ENCODE data around the gene GALNTL6.
"Not testable (repeated sequence)": the region's sequence is repeated elsewhere in the genome, so short reads cannot be mapped to it uniquely, and the experiment has no call there.

The GALNTL6 gene

GRCh38 chr4:172956340-172956739 is 1143.1 kb downstream of the GALNTL6 start:
- H3K9me3 ChIP-seq (ENCODE audit: low read length); H3K27me3 ChIP-seq (ENCODE audit: control insufficient read depth in 1 of 2, insufficient read depth in 2 of 2, low read length in 2 of 2); H3K9ac ChIP-seq (ENCODE audit: low read length); H3K27ac ChIP-seq (ENCODE audit: low read depth, low read length); H3K36me3 ChIP-seq (ENCODE audit: insufficient read depth, low read length); H3K4me3 ChIP-seq (ENCODE audit: low read depth in 1 of 2, low read length in 2 of 2); H3K4me1 ChIP-seq (ENCODE audit: insufficient read depth, low read length): not testable (repeated sequence)

DNA sequence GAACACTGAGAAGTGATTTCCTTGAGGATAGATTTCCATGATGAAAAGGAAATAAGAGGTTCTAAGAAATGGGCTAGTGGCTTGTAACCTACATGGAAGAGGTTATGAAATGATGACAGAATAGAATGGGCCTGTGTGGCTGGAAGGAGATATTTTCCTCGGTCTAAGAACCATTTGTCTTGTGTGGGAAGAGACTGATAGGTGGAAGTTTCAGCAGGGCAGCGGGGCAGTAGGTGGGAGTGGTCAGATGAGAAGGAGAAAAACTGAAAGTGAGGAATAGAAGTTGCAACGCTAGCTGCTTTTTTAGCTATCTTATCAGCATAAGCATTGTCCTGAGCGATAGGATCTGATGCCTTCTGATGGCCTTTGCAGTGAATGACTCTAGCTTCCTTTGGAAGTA is 1144.0 kb downstream of the GALNTL6 start:
- Histone ChIP-seq H3K27ac (ENCODE audit: low read depth, low read length) (no peak overlapping the region), H3K9ac (ENCODE audit: low read length) (no peak overlapping the region), H3K9me3 (ENCODE audit: low read length) (no peaks in the 10 kb centered on the region)

DNA sequence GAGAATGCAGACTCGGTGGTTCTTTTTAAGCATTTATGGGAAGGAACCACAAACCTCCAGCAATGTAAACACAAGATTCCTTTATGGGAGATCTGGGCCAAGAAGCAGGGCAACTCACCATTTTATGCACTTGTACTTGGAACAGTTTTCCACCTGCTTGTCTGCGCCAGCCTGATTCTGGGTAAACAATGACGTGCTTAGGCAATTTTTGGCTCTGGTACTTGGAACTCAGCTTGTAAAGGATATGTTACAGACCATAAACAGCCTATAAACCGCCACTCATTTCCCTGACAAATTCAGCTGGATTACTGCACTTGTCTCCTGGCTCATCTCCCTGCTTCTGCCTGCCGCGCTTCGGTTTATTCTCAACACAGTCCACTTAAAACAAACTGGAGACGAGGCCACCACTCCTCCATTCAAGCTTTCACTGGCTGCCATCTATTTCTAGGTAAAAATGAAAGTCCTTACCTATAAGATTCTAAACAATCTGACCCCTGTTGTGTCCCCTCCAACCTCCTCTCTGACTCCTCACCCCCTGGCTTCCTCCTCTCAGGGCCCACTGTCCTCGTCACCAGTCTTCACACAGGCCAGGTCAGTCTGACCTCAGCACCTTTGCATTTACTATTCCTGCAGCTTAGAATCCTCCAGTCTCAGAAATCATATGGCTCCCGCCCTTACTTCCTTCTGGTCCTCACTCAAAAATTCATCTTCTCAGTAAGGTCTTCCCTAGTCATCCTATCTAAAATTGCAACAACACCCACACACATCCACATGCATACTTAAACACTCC is 1149.6 kb downstream of the GALNTL6 start:
- no peaks in the 10 kb centered on the region for H3K27me3 ChIP-seq (ENCODE audit: control insufficient read depth in 1 of 2, insufficient read depth in 2 of 2, low read length in 2 of 2)
- peak overlapping the region; percentile 79 for H3K27ac ChIP-seq (ENCODE audit: low read depth, low read length)
- no peaks in the 10 kb centered on the region for H3K9me3 ChIP-seq (ENCODE audit: low read length)
- H3K36me3 ChIP-seq (ENCODE audit: insufficient read depth, low read length), result no peaks in the 10 kb centered on the region
- H3K9ac ChIP-seq (ENCODE audit: low read length), result no peak overlapping the region
- no peak overlapping the region for H3K4me3 ChIP-seq (ENCODE audit: low read depth in 1 of 2, low read length in 2 of 2)
- peaks cover 15% of the 10 kb centered on the region for H3K4me1 ChIP-seq (ENCODE audit: insufficient read depth, low read length)

More for the DNA sequence above, 1144.0 kb downstream of the GALNTL6 start:
- H3K36me3 ChIP-seq (ENCODE audit: insufficient read depth, low read length), result no peaks in the 10 kb centered on the region
- H3K4me3 ChIP-seq (ENCODE audit: low read depth in 1 of 2, low read length in 2 of 2), result no peak overlapping the region
- H3K27me3 ChIP-seq (ENCODE audit: control insufficient read depth in 1 of 2, insufficient read depth in 2 of 2, low read length in 2 of 2), result no peaks in the 10 kb centered on the region
- no peaks in the 10 kb centered on the region for H3K4me1 ChIP-seq (ENCODE audit: insufficient read depth, low read length)

- no peak overlapping the region for H3K27ac ChIP-seq (ENCODE audit: low read depth, low read length)
- H3K27me3 ChIP-seq (ENCODE audit: control insufficient read depth in 1 of 2, insufficient read depth in 2 of 2, low read length in 2 of 2), result no peaks in the 10 kb centered on the region
- H3K4me3 ChIP-seq (ENCODE audit: low read depth in 1 of 2, low read length in 2 of 2), result no peak overlapping the region
- peaks cover 15% of the 10 kb centered on the region for H3K4me1 ChIP-seq (ENCODE audit: insufficient read depth, low read length)
- H3K9me3 ChIP-seq (ENCODE audit: low read length), result no peaks in the 10 kb centered on the region
- no peaks in the 10 kb centered on the region for H3K36me3 ChIP-seq (ENCODE audit: insufficient read depth, low read length)
- no peak overlapping the region for H3K9ac ChIP-seq (ENCODE audit: low read length)
These were observed 1150.5 kb downstream of the GALNTL6 start for GRCh38 chr4:172963498-172964294.

DNA sequence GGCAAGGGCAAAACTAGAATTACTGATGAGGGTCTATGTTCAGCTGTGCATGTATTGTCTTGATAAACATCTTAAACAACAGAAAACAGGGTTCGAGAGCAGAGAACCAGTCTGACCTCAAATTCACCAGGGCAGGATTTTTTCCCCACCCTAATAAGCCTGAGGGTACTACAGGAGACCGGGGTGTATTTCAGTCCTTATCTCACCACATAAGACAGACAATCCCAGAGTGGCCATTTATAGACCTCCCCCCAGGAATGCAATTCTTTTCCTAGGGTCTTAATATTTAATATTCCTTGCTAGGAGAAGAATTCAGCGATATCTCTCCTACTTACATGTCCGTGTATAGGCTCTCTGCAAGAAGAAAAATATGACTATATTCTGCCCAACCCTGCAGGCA is 1157.0 kb downstream of the GALNTL6 start:
- H3K9me3 ChIP-seq (ENCODE audit: low read length); H3K9ac ChIP-seq (ENCODE audit: low read length); H3K36me3 ChIP-seq (ENCODE audit: insufficient read depth, low read length); H3K27me3 ChIP-seq (ENCODE audit: control insufficient read depth in 1 of 2, insufficient read depth in 2 of 2, low read length in 2 of 2); H3K27ac ChIP-seq (ENCODE audit: low read depth, low read length); H3K4me3 ChIP-seq (ENCODE audit: low read depth in 1 of 2, low read length in 2 of 2); H3K4me1 ChIP-seq (ENCODE audit: insufficient read depth, low read length): not testable (repeated sequence)

DNA sequence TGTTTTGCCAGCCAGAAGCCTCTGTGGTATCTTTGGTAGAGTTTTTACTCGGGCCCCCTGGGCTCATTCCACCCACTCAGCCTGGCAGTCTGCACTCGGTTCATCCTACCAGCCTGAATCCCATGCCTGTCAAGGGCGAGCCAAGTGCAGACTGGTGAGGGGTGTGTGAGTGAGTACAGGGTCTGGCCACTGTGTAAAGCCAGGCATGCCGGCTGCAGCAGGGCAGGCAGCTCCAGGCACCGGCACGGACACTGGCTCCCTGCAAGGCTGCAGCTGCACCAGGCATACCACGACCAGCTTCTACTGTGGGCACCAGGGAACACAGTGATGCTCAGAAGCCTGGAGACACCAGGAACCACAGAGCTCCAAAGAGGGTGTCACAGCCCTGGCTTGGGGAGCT is 1161.4 kb downstream of the GALNTL6 start:
- no peaks in the 10 kb centered on the region for H3K36me3 ChIP-seq (ENCODE audit: insufficient read depth, low read length)
- H3K9ac ChIP-seq (ENCODE audit: low read length), result no peak overlapping the region
- no peaks in the 10 kb centered on the region for H3K4me1 ChIP-seq (ENCODE audit: insufficient read depth, low read length)
- no peak overlapping the region for H3K27ac ChIP-seq (ENCODE audit: low read depth, low read length)
- no peaks in the 10 kb centered on the region for H3K27me3 ChIP-seq (ENCODE audit: control insufficient read depth in 1 of 2, insufficient read depth in 2 of 2, low read length in 2 of 2)
- H3K9me3 ChIP-seq (ENCODE audit: low read length), result no peaks in the 10 kb centered on the region
- no peak overlapping the region for H3K4me3 ChIP-seq (ENCODE audit: low read depth in 1 of 2, low read length in 2 of 2)

- Histone ChIP-seq H3K4me3 (ENCODE audit: low read depth in 1 of 2, low read length in 2 of 2) (no peak overlapping the region), H3K27me3 (ENCODE audit: control insufficient read depth in 1 of 2, insufficient read depth in 2 of 2, low read length in 2 of 2) (no peaks in the 10 kb centered on the region), H3K4me1 (ENCODE audit: insufficient read depth, low read length) (no peaks in the 10 kb centered on the region), H3K9ac (ENCODE audit: low read length) (no peak overlapping the region), H3K27ac (ENCODE audit: low read depth, low read length) (no peak overlapping the region), H3K36me3 (ENCODE audit: insufficient read depth, low read length) (no peaks in the 10 kb centered on the region), H3K9me3 (ENCODE audit: low read length) (no peaks in the 10 kb centered on the region)
These were observed 1162.5 kb downstream of the GALNTL6 start for GRCh38 chr4:172975651-172976229.

DNA sequence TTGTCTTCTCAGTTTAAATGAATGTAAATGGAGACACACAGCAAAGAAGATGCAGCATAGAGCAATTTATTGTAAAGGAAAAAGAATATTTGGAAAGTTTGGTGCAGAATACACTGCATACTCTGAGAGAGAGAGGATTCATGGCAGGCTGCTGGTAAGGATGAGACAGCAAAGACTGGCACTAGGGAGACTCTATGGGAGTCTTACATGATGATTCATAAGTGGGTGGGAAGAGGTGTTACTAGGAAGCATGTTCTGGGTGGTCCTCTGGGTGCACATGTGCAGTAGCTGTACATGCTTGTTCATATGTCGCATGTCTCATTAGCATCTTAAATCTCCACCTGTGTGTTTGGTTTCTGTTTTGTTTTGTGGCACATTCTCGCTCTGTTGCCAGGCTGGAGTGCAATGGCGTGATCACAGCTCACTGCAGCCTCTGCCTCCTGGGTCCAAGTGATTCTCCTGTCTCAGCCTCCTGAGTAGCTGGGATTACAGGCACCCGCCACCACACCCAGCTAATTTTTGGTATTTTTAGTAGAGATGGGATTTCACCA is 1164.4 kb downstream of the GALNTL6 start:
- H3K27ac ChIP-seq (ENCODE audit: low read depth, low read length); H3K36me3 ChIP-seq (ENCODE audit: insufficient read depth, low read length); H3K4me3 ChIP-seq (ENCODE audit: low read depth in 1 of 2, low read length in 2 of 2); H3K27me3 ChIP-seq (ENCODE audit: control insufficient read depth in 1 of 2, insufficient read depth in 2 of 2, low read length in 2 of 2); H3K9ac ChIP-seq (ENCODE audit: low read length); H3K4me1 ChIP-seq (ENCODE audit: insufficient read depth, low read length); H3K9me3 ChIP-seq (ENCODE audit: low read length): not testable (repeated sequence)

DNA sequence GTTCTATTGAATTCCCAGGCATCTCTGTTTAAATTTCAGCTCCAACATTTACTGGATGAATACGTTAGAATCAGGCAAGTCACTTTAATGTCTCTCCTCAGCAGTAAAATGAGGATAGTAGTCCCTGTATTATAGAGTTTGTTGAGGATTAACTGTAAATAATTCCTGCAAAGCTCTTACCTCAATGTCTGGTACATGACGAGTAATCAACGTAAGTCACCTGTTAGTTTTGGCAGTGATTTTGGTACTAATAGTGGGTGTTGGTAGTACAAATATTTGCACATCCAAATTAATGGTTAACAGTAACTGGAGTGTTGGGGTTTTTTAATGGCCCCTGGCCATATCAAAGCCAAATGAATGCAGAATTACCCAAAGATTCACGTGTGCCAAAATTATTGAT is 1165.6 kb downstream of the GALNTL6 start:
- Histone ChIP-seq H3K4me3 (ENCODE audit: low read depth in 1 of 2, low read length in 2 of 2) (no peak overlapping the region), H3K9ac (ENCODE audit: low read length) (no peak overlapping the region), H3K27me3 (ENCODE audit: control insufficient read depth in 1 of 2, insufficient read depth in 2 of 2, low read length in 2 of 2) (no peaks in the 10 kb centered on the region), H3K9me3 (ENCODE audit: low read length) (no peaks in the 10 kb centered on the region), H3K27ac (ENCODE audit: low read depth, low read length) (no peak overlapping the region), H3K36me3 (ENCODE audit: insufficient read depth, low read length) (no peaks in the 10 kb centered on the region), H3K4me1 (ENCODE audit: insufficient read depth, low read length) (no peaks in the 10 kb centered on the region)

DNA sequence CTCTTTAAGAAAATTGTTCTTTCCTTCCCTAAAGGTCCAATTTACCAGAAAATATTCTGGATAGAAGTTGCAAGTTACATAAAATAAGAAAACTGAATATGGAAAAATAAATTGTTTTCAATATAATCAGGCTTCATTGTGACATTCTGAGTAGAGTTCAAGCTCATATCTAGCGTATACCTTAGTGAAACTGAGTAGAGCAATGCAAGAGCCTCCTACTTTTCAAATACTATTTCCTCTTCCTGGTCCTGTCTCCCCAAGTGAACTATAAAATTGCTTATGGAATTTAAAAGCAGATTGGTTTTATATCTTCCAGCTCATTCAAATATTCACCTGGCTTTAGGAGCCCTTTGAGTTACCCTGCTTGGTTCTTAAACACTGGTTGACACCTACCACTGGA is 1166.1 kb downstream of the GALNTL6 start:
- H3K36me3 ChIP-seq (ENCODE audit: insufficient read depth, low read length), result no peaks in the 10 kb centered on the region
- no peaks in the 10 kb centered on the region for H3K4me1 ChIP-seq (ENCODE audit: insufficient read depth, low read length)
- no peak overlapping the region for H3K9ac ChIP-seq (ENCODE audit: low read length)
- H3K9me3 ChIP-seq (ENCODE audit: low read length), result no peaks in the 10 kb centered on the region
- H3K27me3 ChIP-seq (ENCODE audit: control insufficient read depth in 1 of 2, insufficient read depth in 2 of 2, low read length in 2 of 2), result no peaks in the 10 kb centered on the region
- no peak overlapping the region for H3K4me3 ChIP-seq (ENCODE audit: low read depth in 1 of 2, low read length in 2 of 2)
- H3K27ac ChIP-seq (ENCODE audit: low read depth, low read length), result no peak overlapping the region

GRCh38 chr4:172980219-172980618 is 1167.0 kb downstream of the GALNTL6 start:
- H3K27ac ChIP-seq (ENCODE audit: low read depth, low read length), result no peak overlapping the region
- H3K9me3 ChIP-seq (ENCODE audit: low read length), result no peaks in the 10 kb centered on the region
- no peaks in the 10 kb centered on the region for H3K27me3 ChIP-seq (ENCODE audit: control insufficient read depth in 1 of 2, insufficient read depth in 2 of 2, low read length in 2 of 2)
- no peak overlapping the region for H3K4me3 ChIP-seq (ENCODE audit: low read depth in 1 of 2, low read length in 2 of 2)
- H3K9ac ChIP-seq (ENCODE audit: low read length), result no peak overlapping the region
- H3K4me1 ChIP-seq (ENCODE audit: insufficient read depth, low read length), result no peaks in the 10 kb centered on the region
- H3K36me3 ChIP-seq (ENCODE audit: insufficient read depth, low read length), result no peaks in the 10 kb centered on the region

Measured in muscle layer of colon (tissue), 2 donors.